ENCODE results near the gene CNNM3.

- TF ChIP-seq CTCF (IDR thresholded peaks at IDR 0.05; ENCODE audit: poor library complexity): no peak
- TF ChIP-seq EZH2 (IDR thresholded peaks at IDR 0.05; ENCODE audit: borderline replicate concordance): no peak
Observed at GRCh38 chr2:96875498-96876268, 59.6 kb downstream of the CNNM3 start.

Measured in hepatocyte (in vitro differentiated cells).